ENCODE results near the gene FGF1. TPM values are rescaled to one million over a fixed set of nuclear protein-coding genes. Genes with fewer than 3 reads are reported as not detected.

FGF1 gene
- total and polyA plus RNA-seq, 2 donors (not counting 1 experiment from before 2014, with no cell fraction given): not detected

GRCh38 chr5:142690667-142691066 is 4.8 kb upstream of the FGF1 start:
- intact Hi-C loops (cut with micrococcal nuclease): no loop called here
- no peak for ATAC-seq (ENCODE audit: low read depth)

GRCh38 chr5:142689081-142689480 is 3.2 kb upstream of the FGF1 start:
- Histone ChIP-seq H3K4me1 (ENCODE audit: control insufficient read depth in 2 of 2, insufficient read depth in 2 of 2, low read length in 2 of 2) (no peaks in the 10 kb centered on the region), H3K27me3 (replicated peaks in 1 of 4; ENCODE audit: control extremely low read depth in 1 of 4, control insufficient read depth in 3 of 4, insufficient read depth in 4 of 4, low read length in 3 of 4) (peaks cover 0 to 3% (median 1%) of the 10 kb centered on the region in 4 experiments), H3K4me3 (ENCODE audit: control extremely low read depth in 1 of 5, extremely low read depth in 1 of 5, insufficient read depth in 1 of 5, low read depth in 2 of 5, low read length in 4 of 5) (no peak overlapping the region), H3K9me3 (ENCODE audit: control extremely low read depth in 1 of 3, control insufficient read depth in 2 of 3, insufficient read depth in 1 of 3, low read length in 2 of 3) (no peaks in the 10 kb centered on the region), H4K20me1 (ENCODE audit: control insufficient read depth, insufficient read depth, low read length, poor library complexity, severe bottlenecking) (no peaks in the 10 kb centered on the region), H3K79me2 (ENCODE audit: control insufficient read depth, insufficient read depth, low read length) (no peaks in the 10 kb centered on the region), H3K36me3 (replicated peaks in 1 of 2; ENCODE audit: control extremely low read depth in 1 of 2, control insufficient read depth in 1 of 2, extremely low read depth in 1 of 2, insufficient read depth in 2 of 2, low read length in 1 of 2) (no peaks in the 10 kb centered on the region), H2AFZ (ENCODE audit: insufficient read depth, low read depth, low read length, poor library complexity, severe bottlenecking) (no peak overlapping the region), H3K9ac (ENCODE audit: low read length) (no peak overlapping the region), H3K27ac (ENCODE audit: low read length in 2 of 2) (no peak overlapping the region), H3K4me2 (replicated peaks; ENCODE audit: low read depth, low read length, poor library complexity, severe bottlenecking) (no peak overlapping the region)
- ChIA-PET POLR2A (no interaction called here), CTCF (no interaction called here)
- Mint-ChIP-seq H3K4me1 (no peaks in the 10 kb centered on the region), H3K27ac (no peak overlapping the region), H3K27me3 (peaks cover 34% of the 10 kb centered on the region), H3K4me3 (no peak overlapping the region), H3K9me3 (ENCODE audit: insufficient read depth) (no peaks in the 10 kb centered on the region)
- intact Hi-C loops (cut with micrococcal nuclease): no loop called here
- DNase-seq (no peak), ATAC-seq (ENCODE audit: low read depth) (no peak)
- TF ChIP-seq CTCF (IDR thresholded peaks at IDR 0.05) (no peak), EZH2 (IDR thresholded peaks at IDR 0.05; ENCODE audit: borderline replicate concordance, insufficient read depth, low read depth, low read length, poor library complexity, severe bottlenecking) (no peak)
- WGBS (ENCODE audit: insufficient coverage): 47% methylated on average over 2 of the region's 5 CpGs

More at GRCh38 chr5:142690667-142691066, 4.8 kb upstream of the FGF1 start:
- no peak overlapping the region for H3K4me2 ChIP-seq (replicated peaks; ENCODE audit: low read depth, low read length, poor library complexity, severe bottlenecking)
- no peak overlapping the region for H3K9ac ChIP-seq (ENCODE audit: low read length)
- no peak overlapping the region for H3K27ac ChIP-seq (ENCODE audit: low read length in 2 of 2)
- peaks cover 0 to 3% (median 1%) of the 10 kb centered on the region in 4 experiments for H3K27me3 ChIP-seq (replicated peaks in 1 of 4; ENCODE audit: control extremely low read depth in 1 of 4, control insufficient read depth in 3 of 4, insufficient read depth in 4 of 4, low read length in 3 of 4)
- no peaks in the 10 kb centered on the region for H3K4me1 ChIP-seq (ENCODE audit: control insufficient read depth in 2 of 2, insufficient read depth in 2 of 2, low read length in 2 of 2)
- no peak for DNase-seq
- no peak overlapping the region for H3K4me3 ChIP-seq (ENCODE audit: control extremely low read depth in 1 of 5, extremely low read depth in 1 of 5, insufficient read depth in 1 of 5, low read depth in 2 of 5, low read length in 4 of 5)
- H3K4me1 Mint-ChIP-seq: no peaks in the 10 kb centered on the region
- H3K79me2 ChIP-seq (ENCODE audit: control insufficient read depth, insufficient read depth, low read length): no peaks in the 10 kb centered on the region
- H3K9me3 Mint-ChIP-seq (ENCODE audit: insufficient read depth): no peaks in the 10 kb centered on the region
- no peaks in the 10 kb centered on the region for H3K9me3 ChIP-seq (ENCODE audit: control extremely low read depth in 1 of 3, control insufficient read depth in 2 of 3, insufficient read depth in 1 of 3, low read length in 2 of 3)
- peaks cover 35% of the 10 kb centered on the region for H3K27me3 Mint-ChIP-seq
- ChIA-PET POLR2A (no interaction called here), CTCF (no interaction called here)
- WGBS (ENCODE audit: insufficient coverage): 89% methylated on average over 3 of the region's 4 CpGs
- H3K27ac Mint-ChIP-seq: no peak overlapping the region
- TF ChIP-seq CTCF (IDR thresholded peaks at IDR 0.05) (no peak), EZH2 (IDR thresholded peaks at IDR 0.05; ENCODE audit: borderline replicate concordance, insufficient read depth, low read depth, low read length, poor library complexity, severe bottlenecking) (no peak)
- no peaks in the 10 kb centered on the region for H4K20me1 ChIP-seq (ENCODE audit: control insufficient read depth, insufficient read depth, low read length, poor library complexity, severe bottlenecking)
- H2AFZ ChIP-seq (ENCODE audit: insufficient read depth, low read depth, low read length, poor library complexity, severe bottlenecking): no peak overlapping the region
- no peaks in the 10 kb centered on the region for H3K36me3 ChIP-seq (replicated peaks in 1 of 2; ENCODE audit: control extremely low read depth in 1 of 2, control insufficient read depth in 1 of 2, extremely low read depth in 1 of 2, insufficient read depth in 2 of 2, low read length in 1 of 2)
- H3K4me3 Mint-ChIP-seq: no peak overlapping the region
